Ramos (cell line): ENCODE measurements around the gene PCARE.

Source experiments
- in situ Hi-C: fragments of 300-500 bp; cut with MboI; formaldehyde crosslinking; loops from one replicate; pipeline ENCODE4 v1.14.3; 2022; ENCODE audit warnings: low sequenced_read_pairs; ENCODE audit not compliant: unreplicated experiment

Gene PCARE

GRCh38 chr2:29013057-29013780 lies 61.1 kb downstream of the PCARE start:
- in situ Hi-C loops: no loop called here

- in situ Hi-C loops: no loop called here
Measured at GRCh38 chr2:29012211-29012681, 62.1 kb downstream of the PCARE start.
